ENCODE data around the gene PODXL2.
"Not testable (repeated sequence)": the region's sequence is repeated elsewhere in the genome, so short reads cannot be mapped to it uniquely, and the experiment has no call there.

The PODXL2 gene

DNA sequence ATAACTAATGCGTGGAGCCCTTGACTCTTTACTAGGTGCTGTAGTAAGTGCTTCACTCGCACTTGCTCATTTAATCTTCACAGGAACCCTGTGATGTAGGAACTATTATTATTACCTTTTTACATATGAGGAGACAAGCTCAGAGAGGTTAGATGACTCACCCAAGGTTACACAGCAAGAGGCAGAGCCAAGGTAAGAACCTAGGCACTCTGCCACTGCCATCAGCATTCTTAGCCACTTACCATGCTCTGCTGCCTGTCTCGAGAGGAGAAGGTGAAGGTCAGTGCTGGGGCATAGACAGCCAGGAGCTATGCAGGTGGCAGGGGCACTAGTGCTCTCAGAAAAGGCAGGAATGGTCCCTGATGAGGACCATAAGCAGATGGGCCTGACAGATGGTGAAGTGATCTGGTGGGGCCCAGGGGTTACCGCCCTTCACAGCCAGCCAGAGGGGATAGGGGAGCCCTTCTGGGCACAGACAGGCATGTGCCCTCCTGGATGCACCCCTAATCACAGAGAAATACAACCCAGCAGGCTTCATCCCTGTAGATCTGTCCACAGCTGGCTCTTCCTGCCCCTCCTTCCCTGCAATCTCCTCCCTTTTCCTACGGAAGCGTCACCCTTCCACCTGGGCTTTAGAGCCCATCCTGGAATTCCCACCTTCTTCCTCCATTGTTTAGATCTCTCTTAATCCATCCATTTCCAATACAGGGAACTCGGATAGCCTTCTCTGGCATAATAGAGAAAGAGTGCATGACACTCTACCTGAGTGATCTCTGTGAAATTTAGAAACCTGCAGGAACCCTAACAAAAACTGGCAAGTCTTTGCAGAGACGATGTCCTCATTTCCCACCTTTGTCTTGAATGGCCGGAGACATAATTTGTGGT, 70.7 kb downstream of the PODXL2 start:
- in situ Hi-C loops (cut with HindIII; ENCODE audit: low sequenced_read_pairs), result no loop called here

DNA sequence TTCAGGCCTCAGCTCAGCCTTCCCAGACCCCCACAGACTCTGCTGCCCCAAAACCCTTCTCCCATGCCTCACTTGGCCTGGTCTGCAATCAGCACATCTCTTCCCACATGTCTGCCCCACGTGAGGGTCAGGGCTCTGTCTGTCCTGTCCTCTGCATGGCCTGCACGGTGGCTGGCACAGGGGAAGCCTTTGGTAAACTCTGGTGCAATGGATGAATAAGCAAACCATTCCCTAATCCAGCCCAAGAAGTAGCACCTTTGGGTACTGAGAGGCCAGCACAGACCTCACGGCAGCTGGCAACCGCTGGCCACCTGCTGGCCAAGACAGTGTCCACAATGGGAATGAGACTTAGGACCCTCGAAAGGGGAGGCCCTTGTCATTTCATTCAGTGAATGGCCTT, 71.4 kb downstream of the PODXL2 start:
- in situ Hi-C loops (cut with HindIII; ENCODE audit: low sequenced_read_pairs), result no loop called here
- no peak overlapping the region for H3K4me3 ChIP-seq (ENCODE audit: low read depth, low read length)
- DNase-seq (ENCODE audit: low read depth), result no peak
- TF ChIP-seq, protein P1, sequence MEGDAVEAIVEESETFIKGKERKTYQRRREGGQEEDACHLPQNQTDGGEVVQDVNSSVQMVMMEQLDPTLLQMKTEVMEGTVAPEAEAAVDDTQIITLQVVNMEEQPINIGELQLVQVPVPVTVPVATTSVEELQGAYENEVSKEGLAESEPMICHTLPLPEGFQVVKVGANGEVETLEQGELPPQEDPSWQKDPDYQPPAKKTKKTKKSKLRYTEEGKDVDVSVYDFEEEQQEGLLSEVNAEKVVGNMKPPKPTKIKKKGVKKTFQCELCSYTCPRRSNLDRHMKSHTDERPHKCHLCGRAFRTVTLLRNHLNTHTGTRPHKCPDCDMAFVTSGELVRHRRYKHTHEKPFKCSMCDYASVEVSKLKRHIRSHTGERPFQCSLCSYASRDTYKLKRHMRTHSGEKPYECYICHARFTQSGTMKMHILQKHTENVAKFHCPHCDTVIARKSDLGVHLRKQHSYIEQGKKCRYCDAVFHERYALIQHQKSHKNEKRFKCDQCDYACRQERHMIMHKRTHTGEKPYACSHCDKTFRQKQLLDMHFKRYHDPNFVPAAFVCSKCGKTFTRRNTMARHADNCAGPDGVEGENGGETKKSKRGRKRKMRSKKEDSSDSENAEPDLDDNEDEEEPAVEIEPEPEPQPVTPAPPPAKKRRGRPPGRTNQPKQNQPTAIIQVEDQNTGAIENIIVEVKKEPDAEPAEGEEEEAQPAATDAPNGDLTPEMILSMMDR (IDR thresholded peaks at IDR 0.05; ENCODE audit: low read depth, low read length, missing control alignments), result no peak

More for the DNA sequence above, 70.7 kb downstream of the PODXL2 start:
- TF ChIP-seq, protein P1 (IDR thresholded peaks at IDR 0.05; ENCODE audit: low read depth, low read length, missing control alignments), result no peak
- no peak overlapping the region for H3K4me3 ChIP-seq (ENCODE audit: low read depth, low read length)
- no peak for DNase-seq (ENCODE audit: low read depth)

DNA sequence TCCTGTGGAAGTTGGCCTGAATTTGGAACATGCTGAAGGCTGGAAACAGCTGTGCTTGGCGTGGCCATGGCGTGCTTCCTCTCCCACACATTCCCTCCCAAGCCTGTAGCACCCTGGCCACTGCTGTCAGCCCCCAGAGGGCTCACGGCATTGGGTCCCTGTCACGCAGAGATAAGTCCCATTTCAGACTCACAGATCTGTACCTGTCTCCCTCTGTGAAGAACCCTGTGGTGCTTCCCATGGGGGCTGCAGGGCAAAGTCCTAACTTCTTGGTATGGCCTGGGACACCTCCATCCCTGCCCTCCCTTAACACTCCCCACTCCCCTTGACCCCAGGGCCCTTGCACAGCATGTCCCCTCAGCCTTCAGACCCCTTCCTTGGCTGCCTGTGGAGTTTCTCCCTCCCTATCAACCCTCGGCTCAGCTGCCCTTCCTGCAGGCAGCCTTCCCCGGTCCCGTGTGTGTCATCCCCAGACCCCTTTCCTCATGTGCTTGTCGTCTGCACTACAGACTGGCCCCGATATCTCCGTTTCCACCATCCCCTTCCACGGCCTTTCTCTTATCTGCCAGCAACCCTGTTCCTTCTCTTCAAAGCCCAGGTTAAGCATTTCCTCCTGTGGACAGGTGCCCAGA, 72.4 kb downstream of the PODXL2 start:
- no peak for DNase-seq (ENCODE audit: low read depth)
- H3K4me3 ChIP-seq (ENCODE audit: low read depth, low read length), result no peak overlapping the region
- TF ChIP-seq, protein P1 (IDR thresholded peaks at IDR 0.05; ENCODE audit: low read depth, low read length, missing control alignments), result no peak
- in situ Hi-C loops (cut with HindIII; ENCODE audit: low sequenced_read_pairs), result no loop called here

DNA sequence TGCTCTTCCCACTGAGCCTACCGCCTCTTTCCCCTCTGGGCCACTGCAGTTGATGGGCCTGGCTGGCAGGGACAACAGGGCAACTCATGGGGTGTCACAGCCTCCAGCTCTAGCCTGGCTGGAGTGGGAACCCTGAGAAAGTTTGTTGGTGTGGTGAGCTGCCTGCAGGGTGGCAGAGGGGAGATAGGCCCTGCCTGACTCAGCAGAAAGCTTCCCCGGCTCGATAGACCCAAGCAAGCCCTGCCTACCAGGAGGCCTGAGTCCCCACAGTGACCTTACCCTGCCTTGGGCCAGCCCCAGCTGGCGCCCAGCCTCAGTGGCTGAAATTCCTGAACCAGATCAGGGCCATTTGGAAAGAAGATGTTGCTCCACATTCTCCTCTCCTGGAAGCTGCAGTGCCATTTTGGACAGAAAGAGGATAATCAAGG, 73.2 kb downstream of the PODXL2 start:
- TF ChIP-seq, protein P1 (IDR thresholded peaks at IDR 0.05; ENCODE audit: low read depth, low read length, missing control alignments), result no peak
- no peak for DNase-seq (ENCODE audit: low read depth)
- in situ Hi-C loops (cut with HindIII; ENCODE audit: low sequenced_read_pairs), result no loop called here
- no peak overlapping the region for H3K4me3 ChIP-seq (ENCODE audit: low read depth, low read length)

DNA sequence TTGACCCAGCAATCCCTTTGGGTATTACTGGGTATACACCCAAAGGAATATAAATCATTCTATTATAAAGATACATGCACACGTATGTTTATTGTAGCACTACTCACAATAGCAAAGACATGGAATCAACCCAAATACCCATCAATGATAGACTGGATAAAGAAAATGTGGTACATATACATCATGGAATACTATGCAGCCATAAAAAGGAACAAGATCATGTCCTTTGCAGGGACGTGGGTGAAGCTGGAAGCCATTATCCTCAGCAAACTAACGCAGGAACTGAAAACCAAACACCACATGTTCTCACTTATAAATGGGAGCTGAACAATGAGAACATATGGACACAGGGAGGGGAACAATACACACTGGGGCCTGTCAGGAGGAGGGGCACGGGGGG, 75.9 kb downstream of the PODXL2 start:
- DNase-seq (ENCODE audit: low read depth); in situ Hi-C loops (cut with HindIII; ENCODE audit: low sequenced_read_pairs): not testable (repeated sequence)

DNA sequence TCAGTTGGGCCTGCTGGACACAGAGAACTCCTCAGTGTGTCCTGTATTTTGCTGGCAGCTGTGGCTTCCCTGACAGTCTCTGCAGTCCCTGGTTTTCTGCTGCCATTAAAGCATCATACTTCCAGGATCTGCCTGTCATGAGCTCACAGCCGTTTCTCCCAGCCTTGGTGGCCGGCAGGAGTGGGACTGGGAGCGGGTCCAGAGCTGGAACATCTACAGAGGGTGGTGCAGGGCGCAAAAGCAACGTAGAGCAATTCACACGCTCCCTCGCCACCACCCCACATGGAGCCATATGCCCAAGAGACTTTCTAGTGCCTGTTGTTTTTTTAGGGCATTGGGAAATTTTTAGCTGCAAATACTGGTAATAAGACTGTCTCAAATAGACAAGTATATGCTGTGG, 77.3 kb downstream of the PODXL2 start:
- TF ChIP-seq, protein P1 (IDR thresholded peaks at IDR 0.05; ENCODE audit: low read depth, low read length, missing control alignments), result no peak
- in situ Hi-C loops (cut with HindIII; ENCODE audit: low sequenced_read_pairs), result no loop called here
- no peak for DNase-seq (ENCODE audit: low read depth)
- H3K4me3 ChIP-seq (ENCODE audit: low read depth, low read length), result no peak overlapping the region

More for the DNA sequence above, 75.9 kb downstream of the PODXL2 start:
- H3K4me3 ChIP-seq (ENCODE audit: low read depth, low read length), result not testable (repeated sequence)

Data from astrocyte of the cerebellum (primary cell).